ENCODE data around the gene PALM. TPM values are rescaled to one million over a fixed set of nuclear protein-coding genes. Genes with fewer than 3 reads are reported as not detected.
A peak's percentile ranks its signal among the peaks of the same experiment; 100 is the strongest.

The PALM gene
- total RNA-seq, 4 donors from 2014 or later: 21.5 to 111 (median 53.0) TPM

- 43 to 49% methylated on average over 13 to 14 of the region's 21 CpGs for WGBS, 2 donors (ENCODE audit: low coverage in 1 of 2)
- peaks cover 0 to 42% (median 12%) of the 10 kb centered on the region in 3 donors for H3K4me1 ChIP-seq
- H3K36me3 ChIP-seq: peaks cover 0 to 13% of the 10 kb centered on the region in 2 donors
- ATAC-seq: no peak
- peak overlapping the region in 1 of 2 donors; percentile 82 for H3K4me3 ChIP-seq
- H3K9me3 ChIP-seq: peaks cover 0 to 6% (median 0%) of the 10 kb centered on the region in 3 donors
- H3K27ac ChIP-seq: peak overlapping the region in 3 of 4 donors; percentile 81 to 93 (median 90)
- H3K27me3 ChIP-seq: peaks cover 11% of the 10 kb centered on the region
- no peak for TF ChIP-seq POLR2A (IDR thresholded peaks at IDR 0.05)
- TF ChIP-seq EP300 (IDR thresholded peaks at IDR 0.05): no peak
- no peak for TF ChIP-seq POLR2AphosphoS5 (IDR thresholded peaks at IDR 0.05)
- TF ChIP-seq CTCF (IDR thresholded peaks at IDR 0.05): no peak
Measured at GRCh38 chr19:710767-711166, 2.0 kb downstream of the PALM start.

GRCh38 chr19:711254-711653 lies 2.5 kb downstream of the PALM start:
- WGBS, 2 donors (ENCODE audit: low coverage in 1 of 2): 72 to 88% methylated on average over 5 to 7 of the region's 8 CpGs
- peaks cover 0 to 13% of the 10 kb centered on the region in 2 donors for H3K36me3 ChIP-seq
- no peak for TF ChIP-seq POLR2AphosphoS5 (IDR thresholded peaks at IDR 0.05)
- no peak for TF ChIP-seq EP300 (IDR thresholded peaks at IDR 0.05)
- H3K27ac ChIP-seq: peak overlapping the region in 3 of 4 donors; percentile 81 to 93 (median 90)
- no peak for ATAC-seq
- H3K4me3 ChIP-seq: peak overlapping the region in 1 of 2 donors; percentile 82
- peaks cover 0 to 42% (median 12%) of the 10 kb centered on the region in 3 donors for H3K4me1 ChIP-seq
- H3K9me3 ChIP-seq: peaks cover 0 to 6% (median 0%) of the 10 kb centered on the region in 3 donors
- peaks cover 11% of the 10 kb centered on the region for H3K27me3 ChIP-seq

GRCh38 chr19:715347-715746 lies 6.6 kb downstream of the PALM start:
- Histone ChIP-seq H3K9me3 (peaks cover 0 to 6% (median 0%) of the 10 kb centered on the region in 3 donors), H3K36me3 (peaks cover 0 to 13% of the 10 kb centered on the region in 2 donors), H3K4me3 (no peak overlapping the region), H3K27me3 (peaks cover 27% of the 10 kb centered on the region), H3K27ac (no peak overlapping the region), H3K4me1 (peaks cover 0 to 35% (median 6%) of the 10 kb centered on the region in 3 donors)
- no peak for TF ChIP-seq POLR2AphosphoS5 (IDR thresholded peaks at IDR 0.05)
- TF ChIP-seq POLR2A (IDR thresholded peaks at IDR 0.05): no peak
- TF ChIP-seq CTCF (IDR thresholded peaks at IDR 0.05): no peak
- TF ChIP-seq EP300 (IDR thresholded peaks at IDR 0.05): no peak
- WGBS, 2 donors (ENCODE audit: low coverage in 1 of 2): 84 to 93% methylated on average over 2 to 3 of the region's 3 CpGs
- ATAC-seq: no peak

GRCh38 chr19:718251-718951 lies 9.7 kb downstream of the PALM start:
- Histone ChIP-seq H3K27me3 (peaks cover 31% of the 10 kb centered on the region), H3K9me3 (peaks cover 0 to 6% (median 0%) of the 10 kb centered on the region in 3 donors), H3K4me1 (peaks cover 0 to 47% (median 0%) of the 10 kb centered on the region in 3 donors), H3K36me3 (peaks cover 0 to 13% of the 10 kb centered on the region in 2 donors), H3K4me3 (peak overlapping the region in 1 of 2 donors; percentile 38), H3K27ac (peak overlapping the region in 3 of 4 donors; percentile 75 to 80 (median 78))
- WGBS, 2 donors (ENCODE audit: low coverage in 1 of 2): 61 to 82% methylated on average over 3 to 12 of the region's 23 CpGs
- TF ChIP-seq POLR2A (IDR thresholded peaks at IDR 0.05) (no peak), CTCF (IDR thresholded peaks at IDR 0.05) (no peak), EP300 (IDR thresholded peaks at IDR 0.05) (no peak), POLR2AphosphoS5 (IDR thresholded peaks at IDR 0.05) (no peak)
- ATAC-seq: no peak

- peak; percentile 82 for ATAC-seq
- peaks cover 0 to 13% of the 10 kb centered on the region in 2 donors for H3K36me3 ChIP-seq
- TF ChIP-seq POLR2AphosphoS5 (IDR thresholded peaks at IDR 0.05) (peak; percentile 24), EP300 (IDR thresholded peaks at IDR 0.05) (no peak), CTCF (IDR thresholded peaks at IDR 0.05) (no peak), POLR2A (IDR thresholded peaks at IDR 0.05) (no peak)
- peaks cover 0 to 6% (median 0%) of the 10 kb centered on the region in 3 donors for H3K9me3 ChIP-seq
- WGBS, 2 donors (ENCODE audit: low coverage in 1 of 2): no CpG with 5 or more reads among the region's 54 CpGs
- H3K4me3 ChIP-seq: peak overlapping the region in 1 of 2 donors; percentile 38
- peak overlapping the region in 3 of 4 donors; percentile 75 to 80 (median 78) for H3K27ac ChIP-seq
- peaks cover 31% of the 10 kb centered on the region for H3K27me3 ChIP-seq
- H3K4me1 ChIP-seq: peaks cover 0 to 47% (median 0%) of the 10 kb centered on the region in 3 donors
Measured at GRCh38 chr19:718991-719512, 10.3 kb downstream of the PALM start.
